IgD-negative memory B cell (primary cell): ENCODE measurements around the gene MRPS5. TPM values are rescaled to one million over a fixed set of nuclear protein-coding genes. Genes with fewer than 3 reads are reported as not detected.

Source experiments
- H3K27ac Mint-ChIP-seq, 3 donors: one replicate each; pipeline ENCODE4 v1.8.0; 2020 to 2022; ENCODE audit warnings: mild to moderate bottlenecking in 3 of 3, mixed read lengths in 3 of 3, moderate library complexity in 1 of 3
- H3K27me3 Mint-ChIP-seq: one replicate; pipeline ENCODE4 v1.8.0; 2021; ENCODE audit warnings: mixed read lengths
- H3K36me3 Mint-ChIP-seq: one replicate; pipeline ENCODE4 v1.8.0; 2020; ENCODE audit warnings: mild to moderate bottlenecking, mixed read lengths
- H3K4me1 Mint-ChIP-seq, 3 donors: one replicate each; pipeline ENCODE4 v1.8.0; 2020 to 2022; ENCODE audit warnings: mixed read lengths in 3 of 3, mild to moderate bottlenecking in 1 of 3
- H3K4me3 Mint-ChIP-seq, 4 donors: one replicate each; pipeline ENCODE4 v1.8.0; 2020 to 2022; ENCODE audit warnings: mild to moderate bottlenecking in 4 of 4, mixed read lengths in 4 of 4, moderate library complexity in 3 of 4
- H3K9me3 Mint-ChIP-seq, 3 donors: one replicate each; pipeline ENCODE4 v1.8.0; 2020 to 2021; ENCODE audit warnings: mixed read lengths in 3 of 3, mild to moderate bottlenecking in 1 of 3
- polyA plus RNA-seq: library from polyadenylated mRNA; unstranded; fragments of 300-500 nt; fragmentation: Illumina TruSeq; gene quantifications from one replicate; pipeline ENCODE4 v1.2.3, GENCODE V29; 2021

The MRPS5 gene
- polyA plus RNA-seq, 1 donor from 2014 or later: 38.6 TPM

- Mint-ChIP-seq H3K9me3 (no peaks in the 10 kb centered on the region), H3K4me3 (no peak overlapping the region)
Measured at GRCh38 chr2:95059656-95060370, 61.8 kb downstream of the MRPS5 start.

GRCh38 chr2:95058989-95059641 is 62.5 kb downstream of the MRPS5 start:
- H3K27ac Mint-ChIP-seq: no peak overlapping the region
- no peak overlapping the region for H3K4me3 Mint-ChIP-seq
- H3K4me1 Mint-ChIP-seq: peaks cover 14 to 20% (median 16%) of the 10 kb centered on the region in 3 donors

More at GRCh38 chr2:95059656-95060370, 61.8 kb downstream of the MRPS5 start:
- Mint-ChIP-seq H3K36me3 (peaks cover 1% of the 10 kb centered on the region), H3K4me1 (peaks cover 14 to 20% (median 16%) of the 10 kb centered on the region in 3 donors), H3K27ac (no peak overlapping the region), H3K27me3 (peaks cover 20% of the 10 kb centered on the region)

GRCh38 chr2:95058466-95058988 is 63.1 kb downstream of the MRPS5 start:
- peaks cover 10 to 17% (median 11%) of the 10 kb centered on the region in 3 donors for H3K4me1 Mint-ChIP-seq
- H3K36me3 Mint-ChIP-seq: peaks cover 1% of the 10 kb centered on the region
- H3K27me3 Mint-ChIP-seq: peaks cover 14% of the 10 kb centered on the region
- H3K4me3 Mint-ChIP-seq: no peak overlapping the region
- peak overlapping the region in 1 of 3 donors; percentile 35 for H3K27ac Mint-ChIP-seq
- no peaks in the 10 kb centered on the region for H3K9me3 Mint-ChIP-seq

More at GRCh38 chr2:95058989-95059641, 62.5 kb downstream of the MRPS5 start:
- peaks cover 16% of the 10 kb centered on the region for H3K27me3 Mint-ChIP-seq
- H3K9me3 Mint-ChIP-seq: no peaks in the 10 kb centered on the region
- peaks cover 1% of the 10 kb centered on the region for H3K36me3 Mint-ChIP-seq

- H3K27me3 Mint-ChIP-seq: peaks cover 20% of the 10 kb centered on the region
- H3K9me3 Mint-ChIP-seq: no peaks in the 10 kb centered on the region
- H3K27ac Mint-ChIP-seq: peak overlapping the region in 1 of 3 donors; percentile 35
- H3K36me3 Mint-ChIP-seq: peaks cover 1% of the 10 kb centered on the region
- no peak overlapping the region for H3K4me3 Mint-ChIP-seq
- peaks cover 4 to 12% (median 7%) of the 10 kb centered on the region in 3 donors for H3K4me1 Mint-ChIP-seq
Measured at GRCh38 chr2:95057535-95058370, 63.9 kb downstream of the MRPS5 start.

GRCh38 chr2:95056461-95057459 is 64.8 kb downstream of the MRPS5 start:
- no peaks in the 10 kb centered on the region for H3K9me3 Mint-ChIP-seq
- no peak overlapping the region for H3K4me3 Mint-ChIP-seq
- peaks cover 1% of the 10 kb centered on the region for H3K36me3 Mint-ChIP-seq
- peaks cover 20% of the 10 kb centered on the region for H3K27me3 Mint-ChIP-seq
- H3K4me1 Mint-ChIP-seq: peaks cover 0 to 7% (median 1%) of the 10 kb centered on the region in 3 donors
- H3K27ac Mint-ChIP-seq: no peak overlapping the region

GRCh38 chr2:95056044-95056443 is 65.6 kb downstream of the MRPS5 start:
- Mint-ChIP-seq H3K27ac (no peak overlapping the region), H3K4me1 (peaks cover 0 to 7% (median 1%) of the 10 kb centered on the region in 3 donors), H3K36me3 (peaks cover 1% of the 10 kb centered on the region), H3K27me3 (peaks cover 20% of the 10 kb centered on the region), H3K4me3 (peak overlapping the region in 2 of 4 donors; percentile 9 to 27), H3K9me3 (no peaks in the 10 kb centered on the region)

GRCh38 chr2:95055262-95055661 is 66.3 kb downstream of the MRPS5 start:
- H3K4me1 Mint-ChIP-seq: peaks cover 0 to 7% (median 1%) of the 10 kb centered on the region in 3 donors
- peaks cover 20% of the 10 kb centered on the region for H3K27me3 Mint-ChIP-seq
- no peaks in the 10 kb centered on the region for H3K9me3 Mint-ChIP-seq
- H3K36me3 Mint-ChIP-seq: peaks cover 1% of the 10 kb centered on the region
- peak overlapping the region in 1 of 4 donors; percentile 9 for H3K4me3 Mint-ChIP-seq
- no peak overlapping the region for H3K27ac Mint-ChIP-seq

- peaks cover 0 to 7% (median 1%) of the 10 kb centered on the region in 3 donors for H3K4me1 Mint-ChIP-seq
- H3K36me3 Mint-ChIP-seq: peaks cover under 1% of the 10 kb centered on the region
- peaks cover 21% of the 10 kb centered on the region for H3K27me3 Mint-ChIP-seq
- no peak overlapping the region for H3K27ac Mint-ChIP-seq
- no peaks in the 10 kb centered on the region for H3K9me3 Mint-ChIP-seq
- H3K4me3 Mint-ChIP-seq: no peak overlapping the region
Measured at GRCh38 chr2:95054016-95054415, 67.6 kb downstream of the MRPS5 start.

- no peak overlapping the region for H3K4me3 Mint-ChIP-seq
- H3K9me3 Mint-ChIP-seq: no peaks in the 10 kb centered on the region
- H3K27me3 Mint-ChIP-seq: peaks cover 19% of the 10 kb centered on the region
- no peaks in the 10 kb centered on the region for H3K36me3 Mint-ChIP-seq
- peaks cover 0 to 7% (median 1%) of the 10 kb centered on the region in 3 donors for H3K4me1 Mint-ChIP-seq
- H3K27ac Mint-ChIP-seq: peak overlapping the region in 1 of 3 donors; percentile 39
Measured at GRCh38 chr2:95053543-95053942, 68.1 kb downstream of the MRPS5 start.

GRCh38 chr2:95052804-95053479 is 68.7 kb downstream of the MRPS5 start:
- H3K4me1 Mint-ChIP-seq: peaks cover 0 to 7% (median 1%) of the 10 kb centered on the region in 3 donors

GRCh38 chr2:95052307-95052706 is 69.3 kb downstream of the MRPS5 start:
- Mint-ChIP-seq H3K4me3 (no peak overlapping the region), H3K4me1 (peaks cover 0 to 7% (median 1%) of the 10 kb centered on the region in 3 donors), H3K9me3 (no peaks in the 10 kb centered on the region), H3K36me3 (no peaks in the 10 kb centered on the region), H3K27ac (peak overlapping the region in 1 of 3 donors; percentile 8), H3K27me3 (peaks cover 14% of the 10 kb centered on the region)

More at GRCh38 chr2:95052804-95053479, 68.7 kb downstream of the MRPS5 start:
- no peaks in the 10 kb centered on the region for H3K9me3 Mint-ChIP-seq
- no peak overlapping the region for H3K4me3 Mint-ChIP-seq
- H3K27me3 Mint-ChIP-seq: peaks cover 14% of the 10 kb centered on the region
- no peaks in the 10 kb centered on the region for H3K36me3 Mint-ChIP-seq
- no peak overlapping the region for H3K27ac Mint-ChIP-seq

- H3K27me3 Mint-ChIP-seq: peaks cover 14% of the 10 kb centered on the region
- no peak overlapping the region for H3K27ac Mint-ChIP-seq
- no peak overlapping the region for H3K4me3 Mint-ChIP-seq
- H3K9me3 Mint-ChIP-seq: no peaks in the 10 kb centered on the region
- no peaks in the 10 kb centered on the region for H3K36me3 Mint-ChIP-seq
- peaks cover 0 to 7% (median 1%) of the 10 kb centered on the region in 3 donors for H3K4me1 Mint-ChIP-seq
Measured at GRCh38 chr2:95051626-95052025, 70.0 kb downstream of the MRPS5 start.
